ENCODE measurements around the gene CFHR4. TPM values are rescaled to one million over a fixed set of nuclear protein-coding genes. Genes with fewer than 3 reads are reported as not detected.

The CFHR4 gene
- total RNA-seq, 2 experiments from 2014 or later = not detected

DNA sequence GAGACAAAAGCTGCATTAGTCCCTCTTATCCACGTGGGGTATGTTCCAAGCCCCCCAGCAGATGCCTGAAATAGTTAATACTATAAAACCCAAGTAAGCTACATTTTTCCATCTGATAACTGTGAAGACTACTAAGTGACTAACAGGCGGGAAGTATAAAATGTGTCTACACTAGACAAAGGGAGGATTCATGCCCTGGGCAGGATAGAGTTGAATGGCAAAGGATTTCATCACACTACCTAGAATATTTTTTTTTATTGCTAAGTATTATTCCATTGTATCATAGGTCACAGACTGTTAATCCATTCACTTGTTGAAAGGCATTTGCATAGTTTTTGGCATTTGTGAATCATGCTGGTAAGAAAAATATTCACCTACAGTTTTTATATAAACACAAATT lies 26.4 kb upstream of the CFHR4 start:
- no TSS peak for BruUV-seq (replicated peaks)
- Histone ChIP-seq H4K20me1 (ENCODE audit: insufficient read depth, low read length) (no peaks in the 10 kb centered on the region), H3K9me2 (ENCODE audit: insufficient read depth, low read length) (no peaks in the 10 kb centered on the region), H3K36me3 (ENCODE audit: insufficient read depth, low read length) (no peaks in the 10 kb centered on the region), H3K4me3 (ENCODE audit: low read depth, low read length, poor library complexity, severe bottlenecking) (no peak overlapping the region), H3K27ac (ENCODE audit: low read depth, low read length, poor library complexity, severe bottlenecking) (no peak overlapping the region), H3K4me2 (ENCODE audit: low read length) (no peak overlapping the region), H3K9me3 (ENCODE audit: low read length) (no peaks in the 10 kb centered on the region), H3K4me1 (ENCODE audit: insufficient read depth, low read length, poor library complexity, severe bottlenecking) (no peaks in the 10 kb centered on the region), H3K79me2 (ENCODE audit: insufficient read depth, low read depth, low read length) (no peaks in the 10 kb centered on the region), H2AFZ (ENCODE audit: low read length) (no peak overlapping the region)
- intact Hi-C loops (cut with micrococcal nuclease; ENCODE audit: unreplicated experiment) = no loop called here
- POLR2A ChIA-PET = interaction anchor here (0.9 kb wide), 2 partner anchors 15 to 36 kb away, joined by 3 read pairs; no protein-coding TSS in a partner anchor
- TF ChIP-seq, protein P1, sequence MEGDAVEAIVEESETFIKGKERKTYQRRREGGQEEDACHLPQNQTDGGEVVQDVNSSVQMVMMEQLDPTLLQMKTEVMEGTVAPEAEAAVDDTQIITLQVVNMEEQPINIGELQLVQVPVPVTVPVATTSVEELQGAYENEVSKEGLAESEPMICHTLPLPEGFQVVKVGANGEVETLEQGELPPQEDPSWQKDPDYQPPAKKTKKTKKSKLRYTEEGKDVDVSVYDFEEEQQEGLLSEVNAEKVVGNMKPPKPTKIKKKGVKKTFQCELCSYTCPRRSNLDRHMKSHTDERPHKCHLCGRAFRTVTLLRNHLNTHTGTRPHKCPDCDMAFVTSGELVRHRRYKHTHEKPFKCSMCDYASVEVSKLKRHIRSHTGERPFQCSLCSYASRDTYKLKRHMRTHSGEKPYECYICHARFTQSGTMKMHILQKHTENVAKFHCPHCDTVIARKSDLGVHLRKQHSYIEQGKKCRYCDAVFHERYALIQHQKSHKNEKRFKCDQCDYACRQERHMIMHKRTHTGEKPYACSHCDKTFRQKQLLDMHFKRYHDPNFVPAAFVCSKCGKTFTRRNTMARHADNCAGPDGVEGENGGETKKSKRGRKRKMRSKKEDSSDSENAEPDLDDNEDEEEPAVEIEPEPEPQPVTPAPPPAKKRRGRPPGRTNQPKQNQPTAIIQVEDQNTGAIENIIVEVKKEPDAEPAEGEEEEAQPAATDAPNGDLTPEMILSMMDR (conservative IDR thresholded peaks at IDR 0.05; ENCODE audit: low read length) = no peak
- TF ChIP-seq EZH2phosphoT487 (IDR thresholded peaks at IDR 0.05; ENCODE audit: borderline replicate concordance, low read depth, low read length) = no peak
- no peak for DNase-seq (ENCODE audit: low spot score)
- CTCF ChIA-PET (ENCODE audit: unreplicated experiment) = no interaction called here

DNA sequence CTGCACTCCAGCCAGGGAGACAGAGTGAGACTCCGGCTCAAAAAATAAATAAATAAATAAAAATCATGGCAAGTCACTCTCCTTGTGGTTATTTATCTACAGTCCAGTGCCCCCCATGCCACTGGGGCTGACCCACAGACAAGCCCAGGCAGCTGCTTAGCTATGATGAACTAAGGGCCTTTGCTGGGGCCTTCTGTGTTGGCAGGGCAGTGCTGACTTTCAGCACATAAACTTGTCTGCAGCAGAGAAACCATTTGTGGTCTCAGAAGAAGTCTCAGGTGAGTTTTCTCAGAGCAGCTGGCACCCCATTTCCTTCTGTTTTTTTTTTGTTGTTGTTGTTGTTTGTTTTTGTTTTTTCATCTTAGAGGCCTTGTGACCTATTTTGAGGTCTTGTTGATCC lies 20.9 kb upstream of the CFHR4 start:
- BruUV-seq (replicated peaks) = no TSS peak
- H3K9me2 ChIP-seq (ENCODE audit: insufficient read depth, low read length) = no peaks in the 10 kb centered on the region
- intact Hi-C loops (cut with micrococcal nuclease; ENCODE audit: unreplicated experiment) = no loop called here
- TF ChIP-seq, protein P1 (conservative IDR thresholded peaks at IDR 0.05; ENCODE audit: low read length) = no peak
- no peak for TF ChIP-seq EZH2phosphoT487 (IDR thresholded peaks at IDR 0.05; ENCODE audit: borderline replicate concordance, low read depth, low read length)
- no peaks in the 10 kb centered on the region for H3K9me3 ChIP-seq (ENCODE audit: low read length)
- H3K4me1 ChIP-seq (ENCODE audit: insufficient read depth, low read length, poor library complexity, severe bottlenecking) = no peaks in the 10 kb centered on the region
- CTCF ChIA-PET (ENCODE audit: unreplicated experiment) = no interaction called here
- H3K79me2 ChIP-seq (ENCODE audit: insufficient read depth, low read depth, low read length) = no peaks in the 10 kb centered on the region
- H3K36me3 ChIP-seq (ENCODE audit: insufficient read depth, low read length) = no peaks in the 10 kb centered on the region
- H3K27ac ChIP-seq (ENCODE audit: low read depth, low read length, poor library complexity, severe bottlenecking) = no peak overlapping the region
- DNase-seq (ENCODE audit: low spot score) = no peak
- H3K4me3 ChIP-seq (ENCODE audit: low read depth, low read length, poor library complexity, severe bottlenecking) = no peak overlapping the region
- no peak overlapping the region for H3K4me2 ChIP-seq (ENCODE audit: low read length)
- POLR2A ChIA-PET = no interaction called here
- H4K20me1 ChIP-seq (ENCODE audit: insufficient read depth, low read length) = no peaks in the 10 kb centered on the region
- no peak overlapping the region for H2AFZ ChIP-seq (ENCODE audit: low read length)

DNA sequence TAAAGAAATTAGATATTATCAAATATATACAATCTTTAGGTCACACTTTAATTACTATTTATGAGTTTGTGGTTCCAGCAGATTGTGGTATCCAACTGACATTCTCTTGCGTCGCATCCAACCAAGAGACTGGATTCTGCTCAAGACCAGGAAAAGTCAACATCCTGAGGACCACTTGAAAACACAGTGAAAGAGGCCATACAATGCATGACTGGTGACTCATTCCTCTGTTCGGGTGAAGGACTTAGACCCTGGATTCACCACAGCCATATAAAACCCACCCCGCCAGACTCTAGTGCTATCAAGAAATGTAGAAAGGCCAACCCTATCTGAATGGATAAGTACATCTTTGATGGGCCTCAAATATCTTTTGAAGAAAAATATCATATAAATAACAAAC lies 14.5 kb upstream of the CFHR4 start:
- no peaks in the 10 kb centered on the region for H4K20me1 ChIP-seq (ENCODE audit: insufficient read depth, low read length)
- ChIA-PET POLR2A (no interaction called here), CTCF (ENCODE audit: unreplicated experiment) (no interaction called here)
- H3K36me3 ChIP-seq (ENCODE audit: insufficient read depth, low read length) = no peaks in the 10 kb centered on the region
- TF ChIP-seq EZH2phosphoT487 (IDR thresholded peaks at IDR 0.05; ENCODE audit: borderline replicate concordance, low read depth, low read length) = no peak
- H3K4me1 ChIP-seq (ENCODE audit: insufficient read depth, low read length, poor library complexity, severe bottlenecking) = no peaks in the 10 kb centered on the region
- no peaks in the 10 kb centered on the region for H3K9me3 ChIP-seq (ENCODE audit: low read length)
- no peaks in the 10 kb centered on the region for H3K9me2 ChIP-seq (ENCODE audit: insufficient read depth, low read length)
- BruUV-seq (replicated peaks) = no TSS peak
- no peak overlapping the region for H3K4me3 ChIP-seq (ENCODE audit: low read depth, low read length, poor library complexity, severe bottlenecking)
- intact Hi-C loops (cut with micrococcal nuclease; ENCODE audit: unreplicated experiment) = no loop called here
- H3K79me2 ChIP-seq (ENCODE audit: insufficient read depth, low read depth, low read length) = no peaks in the 10 kb centered on the region
- no peak overlapping the region for H3K4me2 ChIP-seq (ENCODE audit: low read length)
- DNase-seq (ENCODE audit: low spot score) = no peak
- no peak overlapping the region for H3K27ac ChIP-seq (ENCODE audit: low read depth, low read length, poor library complexity, severe bottlenecking)
- H2AFZ ChIP-seq (ENCODE audit: low read length) = no peak overlapping the region

Measured in OCI-LY7 (cell line).